ENCODE measurements around the gene CACNA1D.

The CACNA1D gene

GRCh38 chr3:53495146-53495519 is 722 bp downstream of the CACNA1D start:
- H3K27ac ChIP-seq (ENCODE audit: low read depth, low read length): no peak overlapping the region
- H3K4me3 ChIP-seq (ENCODE audit: low read depth, low read length): peak overlapping the region; percentile 58
- H3K36me3 ChIP-seq (ENCODE audit: insufficient read depth, low read length): no peaks in the 10 kb centered on the region
- peaks cover 2% of the 10 kb centered on the region for H3K4me1 ChIP-seq (ENCODE audit: control insufficient read depth, insufficient read depth, low read length, unreplicated experiment)
- peaks cover 69% of the 10 kb centered on the region for H3K27me3 ChIP-seq (ENCODE audit: insufficient read depth, low read length)
- no peaks in the 10 kb centered on the region for H3K79me2 ChIP-seq (ENCODE audit: control insufficient read depth, insufficient read depth, low read length, unreplicated experiment)
- no peak overlapping the region for H2AFZ ChIP-seq (ENCODE audit: low read length, unreplicated experiment)

GRCh38 chr3:53495520-53496391 is 1.3 kb downstream of the CACNA1D start:
- Histone ChIP-seq H3K79me2 (ENCODE audit: control insufficient read depth, insufficient read depth, low read length, unreplicated experiment) (no peaks in the 10 kb centered on the region), H3K36me3 (ENCODE audit: insufficient read depth, low read length) (no peaks in the 10 kb centered on the region), H3K27me3 (ENCODE audit: insufficient read depth, low read length) (peaks cover 67% of the 10 kb centered on the region), H3K4me3 (ENCODE audit: low read depth, low read length) (peak overlapping the region; percentile 58; the same call in 1 of the 2 replicates), H2AFZ (ENCODE audit: low read length, unreplicated experiment) (no peak overlapping the region), H3K4me1 (ENCODE audit: control insufficient read depth, insufficient read depth, low read length, unreplicated experiment) (peaks cover 2% of the 10 kb centered on the region), H3K27ac (ENCODE audit: low read depth, low read length) (no peak overlapping the region)

GRCh38 chr3:53496392-53496670 is 1.9 kb downstream of the CACNA1D start:
- H3K79me2 ChIP-seq (ENCODE audit: control insufficient read depth, insufficient read depth, low read length, unreplicated experiment): no peaks in the 10 kb centered on the region
- H3K27ac ChIP-seq (ENCODE audit: low read depth, low read length): no peak overlapping the region
- no peaks in the 10 kb centered on the region for H3K36me3 ChIP-seq (ENCODE audit: insufficient read depth, low read length)
- H2AFZ ChIP-seq (ENCODE audit: low read length, unreplicated experiment): no peak overlapping the region
- H3K4me1 ChIP-seq (ENCODE audit: control insufficient read depth, insufficient read depth, low read length, unreplicated experiment): peaks cover 2% of the 10 kb centered on the region
- no peak overlapping the region for H3K4me3 ChIP-seq (ENCODE audit: low read depth, low read length)
- H3K27me3 ChIP-seq (ENCODE audit: insufficient read depth, low read length): peaks cover 69% of the 10 kb centered on the region

GRCh38 chr3:53496984-53497383 is 2.6 kb downstream of the CACNA1D start:
- no peaks in the 10 kb centered on the region for H3K36me3 ChIP-seq (ENCODE audit: insufficient read depth, low read length)
- H3K27me3 ChIP-seq (ENCODE audit: insufficient read depth, low read length): peaks cover 66% of the 10 kb centered on the region
- H3K79me2 ChIP-seq (ENCODE audit: control insufficient read depth, insufficient read depth, low read length, unreplicated experiment): no peaks in the 10 kb centered on the region
- no peak overlapping the region for H2AFZ ChIP-seq (ENCODE audit: low read length, unreplicated experiment)
- peaks cover 2% of the 10 kb centered on the region for H3K4me1 ChIP-seq (ENCODE audit: control insufficient read depth, insufficient read depth, low read length, unreplicated experiment)
- no peak overlapping the region for H3K4me3 ChIP-seq (ENCODE audit: low read depth, low read length)
- H3K27ac ChIP-seq (ENCODE audit: low read depth, low read length): no peak overlapping the region

GRCh38 chr3:53498806-53499641 is 4.6 kb downstream of the CACNA1D start:
- H3K27ac ChIP-seq (ENCODE audit: low read depth, low read length): no peak overlapping the region
- peaks cover 2% of the 10 kb centered on the region for H3K4me1 ChIP-seq (ENCODE audit: control insufficient read depth, insufficient read depth, low read length, unreplicated experiment)
- peaks cover 64% of the 10 kb centered on the region for H3K27me3 ChIP-seq (ENCODE audit: insufficient read depth, low read length)
- H3K4me3 ChIP-seq (ENCODE audit: low read depth, low read length): no peak overlapping the region
- H3K36me3 ChIP-seq (ENCODE audit: insufficient read depth, low read length): no peaks in the 10 kb centered on the region
- H3K79me2 ChIP-seq (ENCODE audit: control insufficient read depth, insufficient read depth, low read length, unreplicated experiment): no peaks in the 10 kb centered on the region
- no peak overlapping the region for H2AFZ ChIP-seq (ENCODE audit: low read length, unreplicated experiment)

DNA sequence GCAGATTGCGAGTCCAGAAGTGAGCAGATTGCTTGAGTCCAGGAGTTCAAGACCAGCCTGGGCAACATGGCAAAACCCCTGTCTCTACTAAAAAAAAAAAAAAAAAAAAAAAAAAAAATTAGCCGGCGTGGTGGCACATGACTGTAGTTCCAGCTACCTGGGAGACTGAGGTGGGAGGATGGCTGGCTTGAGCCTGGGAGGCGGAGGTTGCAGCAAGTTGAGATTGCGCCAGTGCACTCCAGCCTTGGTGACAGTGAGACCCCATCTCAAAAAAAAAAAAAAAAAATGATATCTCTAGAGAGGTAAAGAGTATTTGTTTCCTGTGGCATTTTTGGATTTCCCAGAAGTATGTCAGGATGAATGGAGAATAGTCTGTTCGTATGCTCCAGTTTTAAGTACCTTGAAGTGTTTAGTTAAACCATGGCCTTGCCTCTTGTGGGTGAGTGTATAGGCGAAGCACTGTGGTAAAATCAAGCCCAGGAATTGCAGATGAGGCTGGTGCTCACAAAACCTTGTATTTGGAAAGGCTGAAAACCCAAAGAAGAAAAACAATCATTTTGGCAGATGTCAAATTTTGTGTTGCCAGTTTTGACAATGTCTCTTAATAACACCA is 5.9 kb downstream of the CACNA1D start:
- Histone ChIP-seq H3K27ac (ENCODE audit: low read depth, low read length) (no peak overlapping the region), H3K79me2 (ENCODE audit: control insufficient read depth, insufficient read depth, low read length, unreplicated experiment) (no peaks in the 10 kb centered on the region), H3K27me3 (ENCODE audit: insufficient read depth, low read length) (peaks cover 61% of the 10 kb centered on the region), H3K4me3 (ENCODE audit: low read depth, low read length) (no peak overlapping the region), H3K4me1 (ENCODE audit: control insufficient read depth, insufficient read depth, low read length, unreplicated experiment) (peaks cover under 1% of the 10 kb centered on the region), H2AFZ (ENCODE audit: low read length, unreplicated experiment) (no peak overlapping the region), H3K36me3 (ENCODE audit: insufficient read depth, low read length) (no peaks in the 10 kb centered on the region)

- no peak overlapping the region for H3K4me3 ChIP-seq (ENCODE audit: low read depth, low read length)
- no peaks in the 10 kb centered on the region for H3K79me2 ChIP-seq (ENCODE audit: control insufficient read depth, insufficient read depth, low read length, unreplicated experiment)
- no peak overlapping the region for H2AFZ ChIP-seq (ENCODE audit: low read length, unreplicated experiment)
- H3K27me3 ChIP-seq (ENCODE audit: insufficient read depth, low read length): peaks cover 52% of the 10 kb centered on the region
- H3K4me1 ChIP-seq (ENCODE audit: control insufficient read depth, insufficient read depth, low read length, unreplicated experiment): no peaks in the 10 kb centered on the region
- no peaks in the 10 kb centered on the region for H3K36me3 ChIP-seq (ENCODE audit: insufficient read depth, low read length)
- no peak overlapping the region for H3K27ac ChIP-seq (ENCODE audit: low read depth, low read length)
Observed at GRCh38 chr3:53501178-53501577, 6.8 kb downstream of the CACNA1D start.

DNA sequence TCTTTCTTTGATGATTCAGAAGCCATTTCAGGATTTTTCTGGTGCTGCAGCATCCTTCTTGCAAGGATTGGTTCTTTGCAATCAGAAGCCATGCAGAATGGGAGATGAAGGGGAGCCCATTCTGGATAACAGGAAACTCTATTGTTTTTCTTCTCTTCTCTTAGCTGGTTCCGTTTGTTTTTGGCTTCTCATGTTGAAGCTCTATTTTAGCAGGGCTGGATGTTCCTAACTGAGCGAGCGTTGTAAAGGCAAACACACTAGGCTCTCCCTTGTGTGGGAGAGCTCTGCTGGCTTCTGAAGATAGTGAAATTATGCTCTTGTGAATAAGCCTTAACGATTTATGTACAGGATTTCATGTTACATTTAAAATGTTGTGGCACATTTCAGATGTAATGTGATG is 8.3 kb downstream of the CACNA1D start:
- no peak overlapping the region for H2AFZ ChIP-seq (ENCODE audit: low read length, unreplicated experiment)
- H3K27me3 ChIP-seq (ENCODE audit: insufficient read depth, low read length): peaks cover 36% of the 10 kb centered on the region
- H3K4me3 ChIP-seq (ENCODE audit: low read depth, low read length): no peak overlapping the region
- H3K36me3 ChIP-seq (ENCODE audit: insufficient read depth, low read length): no peaks in the 10 kb centered on the region
- H3K27ac ChIP-seq (ENCODE audit: low read depth, low read length): no peak overlapping the region
- H3K79me2 ChIP-seq (ENCODE audit: control insufficient read depth, insufficient read depth, low read length, unreplicated experiment): no peaks in the 10 kb centered on the region
- H3K4me1 ChIP-seq (ENCODE audit: control insufficient read depth, insufficient read depth, low read length, unreplicated experiment): no peaks in the 10 kb centered on the region

GRCh38 chr3:53503195-53503594 is 8.8 kb downstream of the CACNA1D start:
- no peak overlapping the region for H2AFZ ChIP-seq (ENCODE audit: low read length, unreplicated experiment)
- no peaks in the 10 kb centered on the region for H3K36me3 ChIP-seq (ENCODE audit: insufficient read depth, low read length)
- no peaks in the 10 kb centered on the region for H3K79me2 ChIP-seq (ENCODE audit: control insufficient read depth, insufficient read depth, low read length, unreplicated experiment)
- no peaks in the 10 kb centered on the region for H3K4me1 ChIP-seq (ENCODE audit: control insufficient read depth, insufficient read depth, low read length, unreplicated experiment)
- peaks cover 33% of the 10 kb centered on the region for H3K27me3 ChIP-seq (ENCODE audit: insufficient read depth, low read length)
- H3K4me3 ChIP-seq (ENCODE audit: low read depth, low read length): no peak overlapping the region
- H3K27ac ChIP-seq (ENCODE audit: low read depth, low read length): no peak overlapping the region

DNA sequence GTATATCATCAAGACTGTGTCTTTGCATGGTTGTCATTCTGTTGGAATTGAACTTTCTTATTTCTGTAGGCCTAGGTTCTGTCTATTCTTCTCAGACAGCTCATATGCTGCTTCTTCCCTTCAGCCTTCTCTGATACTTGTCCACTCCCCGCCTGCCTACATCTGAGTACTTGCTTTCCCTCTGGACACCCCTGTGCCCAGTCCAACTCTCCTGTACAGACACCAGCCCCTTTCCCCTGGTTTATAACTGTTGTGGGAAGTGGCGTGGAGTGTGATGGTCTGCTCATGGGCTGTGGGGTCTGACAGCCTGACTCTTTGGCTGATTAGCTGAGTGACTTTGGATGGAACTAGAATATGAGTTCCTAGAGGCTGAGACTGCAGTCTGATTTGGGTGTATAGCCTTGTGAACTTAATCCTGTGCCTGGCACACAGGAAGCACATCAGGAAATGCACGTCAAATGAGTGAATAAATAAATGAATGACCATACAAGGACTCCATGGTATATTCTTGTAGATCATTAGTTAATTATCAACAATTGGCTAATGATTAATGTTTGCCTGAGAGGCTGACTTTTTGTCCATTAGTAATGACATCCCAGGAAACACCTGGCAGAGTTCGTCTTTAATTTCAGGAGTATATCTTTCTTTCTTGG is 11.8 kb downstream of the CACNA1D start:
- Histone ChIP-seq H3K79me2 (ENCODE audit: control insufficient read depth, insufficient read depth, low read length, unreplicated experiment) (no peaks in the 10 kb centered on the region), H3K27me3 (ENCODE audit: insufficient read depth, low read length) (peaks cover 43% of the 10 kb centered on the region), H3K4me1 (ENCODE audit: control insufficient read depth, insufficient read depth, low read length, unreplicated experiment) (no peaks in the 10 kb centered on the region), H3K4me3 (ENCODE audit: low read depth, low read length) (no peak overlapping the region), H2AFZ (ENCODE audit: low read length, unreplicated experiment) (no peak overlapping the region), H3K36me3 (ENCODE audit: insufficient read depth, low read length) (no peaks in the 10 kb centered on the region), H3K27ac (ENCODE audit: low read depth, low read length) (no peak overlapping the region)

Data from ACC112 (cell line).